Small intestine (tissue), 7 donors: ENCODE results near the gene VAT1L. TPM values are rescaled to one million over a fixed set of nuclear protein-coding genes. Genes with fewer than 3 reads are reported as not detected.

Source experiments
- DNase-seq, 2 donors: peaks; one replicate each; pipeline versions ENCODE4 v3.0.0 to v3.0.0-alpha.2; 2013
- FAIRE-seq: peaks from 2 replicates; lab custom pipeline; 2012; peaks lifted over from hg19 to GRCh38; lab: Jason Lieb, UNC
- H3K27ac ChIP-seq, 3 donors: one replicate each; pipeline ENCODE4 v1.5.1; 2013; ENCODE audit warnings: low read length in 2 of 3, mild to moderate bottlenecking in 2 of 3, control low read depth in 1 of 3, inconsistent platforms in 1 of 3, low read depth in 1 of 3, moderate library complexity in 1 of 3
- H3K27me3 ChIP-seq, 3 donors: one replicate each; pipeline ENCODE4 v1.6.1; 2013; ENCODE audit warnings: low read length in 3 of 3, inconsistent platforms in 1 of 3; ENCODE audit not compliant: control insufficient read depth in 3 of 3, insufficient read depth in 3 of 3
- H3K36me3 ChIP-seq, 3 donors: one replicate each; pipeline ENCODE4 v1.6.1; 2013; ENCODE audit warnings: low read length in 3 of 3, inconsistent platforms in 1 of 3, low read depth in 1 of 3, mild to moderate bottlenecking in 1 of 3, moderate library complexity in 1 of 3; ENCODE audit not compliant: control insufficient read depth in 3 of 3, insufficient read depth in 2 of 3
- H3K4me1 ChIP-seq, 3 donors: one replicate each; pipeline ENCODE4 v1.6.1; 2013; ENCODE audit warnings: low read length in 2 of 3, inconsistent platforms in 1 of 3, low read depth in 1 of 3, mild to moderate bottlenecking in 1 of 3, moderate library complexity in 1 of 3; ENCODE audit not compliant: control insufficient read depth in 3 of 3, insufficient read depth in 2 of 3
- H3K4me3 ChIP-seq, 3 donors: one replicate each; pipeline ENCODE4 v1.5.1; 2013; ENCODE audit warnings: low read length in 3 of 3, control low read depth in 1 of 3, inconsistent platforms in 1 of 3, low read depth in 1 of 3, mild to moderate bottlenecking in 1 of 3, moderate library complexity in 1 of 3
- H3K9me3 ChIP-seq, 2 donors: one replicate each; pipeline ENCODE4 v1.6.1; 2013; ENCODE audit warnings: low read depth in 1 of 2, low read length in 1 of 2; ENCODE audit not compliant: control insufficient read depth in 2 of 2, insufficient read depth in 1 of 2
- WGBS, 3 donors: extraction: QIAGEN DNeasy Blood & Tissue Kit; methylation state at CpG; one replicate each; pipeline ENCODE4 v1.1.7; 2013; 5-methylcytosine and 5-hydroxymethylcytosine counted together
- polyA plus RNA-seq, 4 donors: library from polyadenylated mRNA; stranded (reverse) in 3 of 4; unstranded in 1 of 4; fragments of 200-250 nt in 3 of 4; fragments of 120-200 nt in 1 of 4; gene quantifications; one replicate each; pipeline versions ENCODE4 v1.2.1 to v1.2.3, GENCODE V29; 2013
- donor health status: healthy with polysubstance abuse.
- donor health status: control.
- donor health status: control.
- donor health status: Bipolar disorder and iron deficiency.
- donor health status: healthy.

Gene VAT1L
- polyA plus RNA-seq, 4 donors: 0.22 to 3.5 (median 1.6) TPM

DNA sequence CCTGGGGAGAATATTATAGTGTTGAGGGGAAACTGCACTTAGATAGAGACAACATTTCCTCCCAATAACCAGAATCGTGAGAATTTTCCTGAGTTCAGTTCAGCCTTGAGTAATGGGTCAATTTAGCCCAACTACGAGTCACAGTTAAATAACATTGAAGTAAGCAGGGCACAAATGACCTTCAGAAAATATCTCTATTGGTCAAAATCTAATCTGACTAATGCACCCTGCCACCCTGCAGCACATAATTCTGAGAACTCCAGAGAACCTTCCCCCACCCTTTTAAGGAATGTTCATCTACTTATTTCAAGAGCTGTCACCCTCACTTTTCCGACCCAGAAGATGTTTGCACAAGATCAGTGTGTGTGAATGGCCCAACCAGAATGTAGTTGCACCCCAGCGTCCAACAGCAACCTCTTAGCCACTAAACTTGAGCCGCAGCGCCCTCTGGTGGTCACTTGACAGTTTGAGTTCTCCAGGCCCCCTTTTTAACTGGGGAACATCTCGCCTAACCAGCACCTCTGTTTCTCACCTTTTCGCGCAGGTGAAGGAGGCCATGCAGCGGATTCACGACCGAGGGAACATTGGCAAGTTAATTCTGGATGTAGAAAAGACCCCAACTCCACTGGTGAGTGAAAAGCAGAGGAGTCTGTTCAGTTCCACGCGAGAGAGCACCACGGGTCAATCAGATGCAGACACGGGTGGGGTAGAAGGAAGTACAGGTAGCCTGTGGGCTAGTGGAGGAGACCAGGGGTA is 183.1 kb downstream of the VAT1L start:
- H3K27me3 ChIP-seq: no peaks in the 10 kb centered on the region
- FAIRE-seq (no peak), DNase-seq (peak; percentile 70 to 76)
- no peaks in the 10 kb centered on the region for H3K9me3 ChIP-seq
- H3K4me3 ChIP-seq: no peak overlapping the region
- 15 to 30% (median 25%) methylated on average over 16 of the region's 16 CpGs for WGBS, 3 donors
- H3K27ac ChIP-seq: no peak overlapping the region
- no peaks in the 10 kb centered on the region for H3K4me1 ChIP-seq
- no peaks in the 10 kb centered on the region for H3K36me3 ChIP-seq

DNA sequence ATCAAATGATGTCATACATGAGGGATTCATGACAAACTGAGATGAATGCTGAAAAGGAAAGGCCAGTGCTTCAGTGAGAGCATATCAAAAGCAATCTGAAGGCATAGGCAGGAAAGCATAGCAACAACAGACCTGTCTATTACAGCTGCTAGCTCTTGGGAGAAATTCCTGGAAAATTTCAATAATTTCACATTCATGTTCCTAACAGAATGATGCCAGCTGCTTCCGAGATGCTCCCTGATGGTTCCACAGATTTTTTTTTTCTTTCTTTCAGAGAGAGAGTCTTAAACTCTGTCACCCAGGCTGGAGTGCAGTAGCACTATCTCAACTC is 183.7 kb downstream of the VAT1L start:
- no peaks in the 10 kb centered on the region for H3K27me3 ChIP-seq
- WGBS, 3 donors: 48 to 77% (median 76%) methylated on average over 1 of the region's 1 CpG
- DNase-seq (no peak), FAIRE-seq (no peak)
- no peak overlapping the region for H3K27ac ChIP-seq
- no peaks in the 10 kb centered on the region for H3K9me3 ChIP-seq
- H3K36me3 ChIP-seq: no peaks in the 10 kb centered on the region
- no peaks in the 10 kb centered on the region for H3K4me1 ChIP-seq
- H3K4me3 ChIP-seq: no peak overlapping the region

DNA sequence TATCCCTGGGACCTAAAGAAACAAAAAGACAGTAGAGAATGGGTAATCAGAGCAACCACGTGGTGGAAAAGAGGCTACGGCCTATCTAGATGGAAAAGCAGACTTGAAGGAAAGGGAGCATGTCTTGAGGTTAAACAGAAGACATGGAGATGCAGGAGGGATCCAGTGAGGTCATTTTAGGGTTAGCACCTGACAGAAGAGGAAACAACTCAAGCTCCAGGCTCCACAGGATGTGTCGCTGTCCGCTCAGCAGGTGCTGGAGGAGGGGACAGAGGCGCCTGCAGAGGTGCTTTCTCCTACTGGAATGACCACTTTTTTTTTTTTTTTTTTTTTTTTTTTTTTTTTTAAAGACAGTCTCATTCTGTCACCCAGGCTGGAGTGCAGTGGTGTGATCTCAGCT is 186.5 kb downstream of the VAT1L start:
- Histone ChIP-seq H3K36me3 (no peaks in the 10 kb centered on the region), H3K27ac (no peak overlapping the region), H3K4me3 (no peak overlapping the region), H3K4me1 (no peaks in the 10 kb centered on the region), H3K9me3 (no peaks in the 10 kb centered on the region), H3K27me3 (no peaks in the 10 kb centered on the region)
- DNase-seq (peak in 1 of 2 donors; percentile 34), FAIRE-seq (no peak)
- 56 to 77% (median 71%) methylated on average over 5 of the region's 5 CpGs for WGBS, 3 donors

DNA sequence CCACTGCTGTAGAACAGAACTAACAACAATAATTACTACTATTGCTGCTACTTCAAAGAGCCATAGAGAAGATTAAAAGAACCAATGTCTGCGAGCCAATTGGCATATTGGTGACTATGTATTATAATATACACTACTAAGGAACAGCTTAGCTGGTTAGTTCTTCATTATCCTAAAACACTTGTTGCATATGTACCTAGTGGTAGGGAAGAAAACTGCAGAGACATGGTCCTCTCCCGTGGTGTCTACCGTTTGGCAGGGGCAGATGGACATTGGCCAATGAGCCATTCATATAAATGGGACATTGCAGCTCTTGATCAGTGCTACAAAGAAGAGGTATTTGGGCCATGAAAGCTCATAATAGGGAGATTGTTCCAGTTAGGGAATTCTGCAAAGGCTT is 187.6 kb downstream of the VAT1L start:
- Histone ChIP-seq H3K36me3 (no peaks in the 10 kb centered on the region), H3K27ac (no peak overlapping the region), H3K27me3 (no peaks in the 10 kb centered on the region), H3K9me3 (no peaks in the 10 kb centered on the region), H3K4me3 (no peak overlapping the region), H3K4me1 (no peaks in the 10 kb centered on the region)
- no peak for DNase-seq
- WGBS, 3 donors: 39 to 61% (median 46%) methylated on average over 3 of the region's 3 CpGs
- no peak for FAIRE-seq

DNA sequence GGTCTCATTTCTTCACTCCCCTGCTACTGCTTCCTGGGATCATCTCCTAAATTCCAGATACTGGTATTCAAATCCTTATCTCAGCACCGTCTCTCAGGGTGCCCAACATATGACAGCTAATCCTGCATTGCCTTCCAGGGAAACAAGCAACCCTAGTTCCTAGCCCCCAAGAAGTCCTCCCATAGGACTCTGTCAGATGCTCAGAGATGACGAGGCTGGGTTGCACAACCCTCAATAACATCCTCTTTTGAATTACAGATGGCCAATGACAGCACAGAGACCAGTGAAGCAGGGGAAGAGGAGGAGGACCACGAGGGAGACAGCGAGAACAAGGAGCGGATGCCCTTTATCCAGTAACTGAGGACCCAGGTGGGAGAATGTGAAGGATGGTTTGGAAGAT is 189.0 kb downstream of the VAT1L start:
- H3K27me3 ChIP-seq: no peaks in the 10 kb centered on the region
- no peak for DNase-seq
- 57 to 76% (median 63%) methylated on average over 5 of the region's 5 CpGs for WGBS, 3 donors
- H3K4me3 ChIP-seq: no peak overlapping the region
- no peaks in the 10 kb centered on the region for H3K36me3 ChIP-seq
- no peaks in the 10 kb centered on the region for H3K4me1 ChIP-seq
- H3K9me3 ChIP-seq: no peaks in the 10 kb centered on the region
- no peak overlapping the region for H3K27ac ChIP-seq
- no peak for FAIRE-seq

DNA sequence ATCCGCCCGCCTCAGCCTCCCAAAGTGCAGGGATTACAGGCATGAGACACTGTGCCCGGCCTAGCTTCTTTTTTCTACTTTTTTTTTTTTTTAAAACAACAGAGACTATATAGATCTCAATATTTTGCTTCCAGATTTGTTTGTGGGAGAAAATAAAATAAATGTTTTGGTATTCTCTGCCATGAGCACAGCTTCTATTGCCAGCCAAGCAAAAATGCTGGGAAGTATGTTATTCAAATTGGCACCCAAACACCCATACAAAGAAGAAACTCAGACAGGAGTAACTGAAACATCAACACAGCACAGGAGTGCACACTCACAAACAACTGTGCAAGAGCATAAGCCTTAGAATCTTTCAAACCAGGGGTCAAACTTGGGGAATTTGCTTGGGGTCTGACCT is 196.7 kb downstream of the VAT1L start:
- no peak overlapping the region for H3K27ac ChIP-seq
- 80 to 85% (median 81%) methylated on average over 3 of the region's 3 CpGs for WGBS, 3 donors
- H3K4me1 ChIP-seq: no peaks in the 10 kb centered on the region
- FAIRE-seq (no peak), DNase-seq (no peak)
- H3K4me3 ChIP-seq: no peak overlapping the region
- H3K27me3 ChIP-seq: no peaks in the 10 kb centered on the region
- no peaks in the 10 kb centered on the region for H3K36me3 ChIP-seq
- H3K9me3 ChIP-seq: no peaks in the 10 kb centered on the region

DNA sequence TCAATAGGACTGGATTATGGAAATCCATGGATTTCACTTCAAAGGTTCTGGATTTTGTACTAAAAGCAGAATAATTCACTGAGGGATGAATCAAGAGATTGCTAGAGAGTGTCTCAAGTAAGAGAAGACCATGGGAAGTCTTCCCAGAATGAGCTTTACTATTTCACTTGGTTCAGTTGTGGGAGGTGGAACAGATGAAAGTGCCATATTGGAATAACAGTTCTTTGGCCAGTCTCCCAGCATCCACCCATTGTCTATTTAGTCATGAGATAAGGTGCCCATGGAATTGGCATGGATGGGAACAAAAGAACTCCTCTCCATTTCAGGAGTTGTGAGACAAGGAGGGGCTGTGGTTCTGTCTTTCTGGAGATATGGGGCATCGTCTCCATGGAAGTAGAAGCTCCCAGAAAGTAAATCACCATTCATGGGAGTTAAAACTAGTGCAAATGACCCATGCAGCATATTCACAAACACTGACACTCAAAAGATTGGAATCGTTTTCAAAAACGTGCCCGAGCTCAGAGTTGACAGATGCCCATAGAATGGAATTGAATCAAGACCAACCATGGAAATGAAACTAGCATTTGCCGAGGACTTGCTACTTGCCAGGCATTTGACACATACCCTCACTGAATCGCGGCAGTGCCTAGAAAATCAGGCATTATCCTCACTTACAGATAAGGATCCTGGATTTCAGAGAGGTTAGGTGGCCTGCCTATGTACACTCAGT is 197.8 kb downstream of the VAT1L start:
- Histone ChIP-seq H3K4me1 (no peaks in the 10 kb centered on the region), H3K27ac (no peak overlapping the region), H3K27me3 (no peaks in the 10 kb centered on the region), H3K36me3 (no peaks in the 10 kb centered on the region), H3K4me3 (no peak overlapping the region), H3K9me3 (no peaks in the 10 kb centered on the region)
- no peak for FAIRE-seq
- DNase-seq: no peak
- 89 to 93% (median 92%) methylated on average over 7 of the region's 7 CpGs for WGBS, 3 donors

DNA sequence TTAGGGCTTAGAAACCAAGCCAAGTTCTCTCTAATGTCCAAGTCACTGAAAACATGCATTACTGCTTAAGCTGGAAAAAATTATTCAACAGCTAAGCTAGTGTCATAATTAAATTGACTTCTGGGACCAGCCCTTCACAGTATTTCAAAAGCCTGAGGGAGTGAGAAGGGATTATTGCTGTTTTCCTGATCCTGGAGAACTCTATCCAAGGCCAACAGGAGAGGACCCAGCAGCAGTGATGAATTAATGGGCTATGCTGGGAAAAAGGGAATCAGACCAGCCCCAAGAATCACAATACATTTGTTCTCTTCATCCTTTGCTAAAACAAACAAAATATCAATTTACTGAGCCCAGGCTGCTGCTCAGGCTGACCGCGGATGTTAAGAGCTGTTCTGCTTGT is 199.4 kb downstream of the VAT1L start:
- Histone ChIP-seq H3K4me3 (no peak overlapping the region), H3K9me3 (no peaks in the 10 kb centered on the region), H3K27ac (peak overlapping the region in 1 of 3 donors; percentile 27), H3K27me3 (no peaks in the 10 kb centered on the region), H3K4me1 (no peaks in the 10 kb centered on the region), H3K36me3 (no peaks in the 10 kb centered on the region)
- no peak for FAIRE-seq
- no peak for DNase-seq
- 18 to 47% (median 26%) methylated on average over 2 of the region's 2 CpGs for WGBS, 3 donors
